DMS53 (cell line): Measurements from ENCODE around the gene PCYT2.

Source experiments
- DNase-seq: peaks from one replicate; lab custom pipeline; 2025; lab: John Stamatoyannopoulos, UW

The PCYT2 gene

GRCh38 chr17:81912441-81913309 lies 1.5 kb upstream of the PCYT2 start:
- DNase-seq, result no peak

GRCh38 chr17:81911969-81912368 lies 770 bp upstream of the PCYT2 start:
- DNase-seq, result no peak

- DNase-seq, result peak; percentile 67
Measured at GRCh38 chr17:81910840-81911276, 341 bp downstream of the PCYT2 start.

GRCh38 chr17:81909966-81910839 lies 996 bp downstream of the PCYT2 start:
- peak; percentile 65 for DNase-seq

DNA sequence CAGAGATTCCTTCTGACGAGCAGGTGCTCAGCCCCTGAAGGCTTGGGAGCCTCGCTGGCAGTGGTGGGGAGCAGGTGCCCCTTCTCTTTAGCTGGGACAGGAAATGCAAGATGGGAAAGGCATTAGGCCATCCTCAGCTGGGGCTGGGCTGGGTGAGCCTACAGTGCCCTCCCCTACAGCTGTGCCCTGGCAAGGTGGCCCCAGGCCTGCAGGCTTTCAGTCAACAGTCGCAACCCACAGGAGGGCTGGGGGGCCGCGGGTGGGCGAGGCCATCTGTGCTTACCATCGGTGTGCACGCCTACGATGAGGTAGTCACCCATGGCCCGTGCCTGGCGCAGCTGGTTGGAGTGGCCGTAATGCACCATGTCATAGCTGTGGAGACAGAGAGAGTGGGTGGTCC lies 2.0 kb downstream of the PCYT2 start:
- no peak for DNase-seq

DNA sequence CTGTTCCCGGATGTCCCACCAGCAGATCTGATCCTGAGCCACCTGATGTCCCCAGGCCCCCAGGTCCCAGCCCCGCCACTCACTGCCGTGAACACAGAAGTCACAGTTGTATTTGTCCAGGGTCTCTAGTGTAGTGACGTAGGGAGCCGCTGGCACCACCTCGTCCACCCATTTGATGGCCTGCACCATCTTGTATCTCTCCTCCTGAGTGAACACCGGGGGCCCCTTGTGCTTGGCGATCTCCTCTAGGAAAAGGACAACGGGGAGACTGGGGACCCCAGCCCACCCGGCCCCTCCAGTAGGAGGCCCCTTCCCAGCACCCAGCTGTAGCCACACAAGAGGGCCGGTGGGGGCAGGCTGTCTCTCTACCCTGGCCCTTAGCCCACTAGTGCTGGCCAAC lies 2.4 kb downstream of the PCYT2 start:
- DNase-seq, result no peak

- no peak for DNase-seq
Measured at GRCh38 chr17:81907219-81908145, 3.7 kb downstream of the PCYT2 start.

DNA sequence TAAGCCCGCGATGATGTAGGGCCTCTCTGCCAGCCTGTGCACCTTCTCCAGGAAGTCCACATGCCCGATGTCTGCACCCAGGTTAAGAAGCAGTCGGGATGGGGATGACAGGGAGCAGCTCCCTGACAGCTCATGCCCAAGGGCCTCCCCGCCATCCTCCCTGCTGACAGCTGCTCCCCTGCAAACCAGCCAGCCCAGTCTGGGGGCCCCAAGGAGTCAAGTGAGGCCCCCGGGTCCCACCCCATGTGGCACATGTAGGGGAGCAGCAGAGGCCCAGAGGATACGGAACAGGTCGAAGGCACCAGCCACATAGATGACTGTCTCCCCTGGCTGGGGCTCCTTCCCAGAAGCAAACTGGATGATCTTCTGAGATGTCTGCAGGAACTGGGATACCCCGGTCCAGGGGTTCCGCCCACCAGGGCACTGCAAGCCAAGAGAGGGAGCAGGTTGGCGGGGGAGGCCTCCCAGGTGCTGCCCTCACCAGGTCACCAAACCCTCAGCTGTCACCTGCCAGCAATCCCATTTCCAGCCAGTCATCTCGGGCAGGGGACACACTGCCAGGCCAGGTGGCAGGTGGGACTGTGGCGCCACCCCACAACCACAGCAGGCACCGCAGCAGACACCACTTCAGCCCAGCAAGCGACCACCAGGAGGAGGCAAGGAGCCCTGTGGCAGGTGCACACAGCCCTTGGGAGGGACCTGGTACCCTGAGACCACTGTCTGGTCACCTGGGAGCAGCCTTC lies 4.6 kb downstream of the PCYT2 start:
- DNase-seq, result peak; percentile 57

DNA sequence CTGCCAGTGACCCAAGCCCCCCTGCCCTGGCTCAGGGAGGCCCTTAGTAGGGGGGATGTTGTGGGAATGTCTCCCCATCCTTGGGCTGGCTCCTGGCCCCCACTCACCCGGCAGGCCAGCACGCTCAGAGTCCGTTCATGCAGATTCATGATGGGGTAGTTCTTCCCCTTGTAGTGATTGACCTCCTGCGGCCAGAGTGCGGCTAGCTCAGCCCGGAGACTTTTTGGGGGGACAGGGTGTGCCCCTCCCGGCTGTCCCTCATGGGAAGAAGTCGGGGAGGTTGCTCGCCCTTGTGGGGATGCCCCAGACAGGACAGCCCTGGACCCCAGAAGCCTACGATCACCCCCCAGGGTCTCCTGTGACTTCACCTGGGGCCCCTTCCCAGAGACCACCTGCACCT lies 5.2 kb downstream of the PCYT2 start:
- no peak for DNase-seq

- no peak for DNase-seq
Measured at GRCh38 chr17:81905424-81905875, 5.7 kb downstream of the PCYT2 start.

DNA sequence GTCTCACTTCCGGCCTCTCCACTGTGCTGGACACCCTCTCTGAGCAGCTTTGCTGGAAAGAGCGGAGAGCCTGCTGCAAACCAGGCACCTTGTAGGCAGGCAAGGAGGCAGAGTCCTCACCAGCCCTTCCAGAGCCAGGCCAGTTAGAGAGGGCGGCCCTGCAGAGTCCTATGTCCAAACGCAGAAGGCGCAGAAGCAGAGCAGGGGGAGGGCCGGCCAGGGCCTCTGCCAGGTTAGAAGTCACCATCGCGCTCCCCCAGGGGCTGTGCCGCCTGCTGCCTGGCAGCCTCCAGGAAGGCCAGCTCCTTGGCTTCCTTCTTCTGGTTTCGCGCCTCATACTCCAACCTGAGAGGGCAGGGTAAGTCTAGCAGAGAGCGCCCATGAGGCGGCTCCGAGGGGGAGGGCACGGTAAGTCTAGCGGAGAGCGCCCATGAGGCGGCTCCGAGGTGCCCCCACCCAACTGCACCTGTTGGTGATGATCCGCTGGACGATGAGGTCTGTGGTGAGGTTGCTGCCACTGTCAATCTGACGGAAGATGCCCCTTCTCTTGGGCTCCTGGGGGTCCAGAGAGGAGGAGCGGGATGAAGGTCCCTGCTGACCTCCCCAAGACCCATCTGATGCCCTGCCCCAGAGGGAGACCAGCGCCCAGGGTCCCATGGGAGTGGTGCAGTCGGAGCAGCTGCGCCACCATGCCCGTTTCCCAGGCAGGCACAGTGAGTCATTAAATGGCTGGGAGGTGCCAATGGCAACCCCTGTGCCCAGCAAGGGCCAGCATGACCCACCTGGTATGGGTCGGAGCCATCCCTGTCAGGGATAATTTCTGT lies 6.4 kb downstream of the PCYT2 start:
- DNase-seq, result no peak

DNA sequence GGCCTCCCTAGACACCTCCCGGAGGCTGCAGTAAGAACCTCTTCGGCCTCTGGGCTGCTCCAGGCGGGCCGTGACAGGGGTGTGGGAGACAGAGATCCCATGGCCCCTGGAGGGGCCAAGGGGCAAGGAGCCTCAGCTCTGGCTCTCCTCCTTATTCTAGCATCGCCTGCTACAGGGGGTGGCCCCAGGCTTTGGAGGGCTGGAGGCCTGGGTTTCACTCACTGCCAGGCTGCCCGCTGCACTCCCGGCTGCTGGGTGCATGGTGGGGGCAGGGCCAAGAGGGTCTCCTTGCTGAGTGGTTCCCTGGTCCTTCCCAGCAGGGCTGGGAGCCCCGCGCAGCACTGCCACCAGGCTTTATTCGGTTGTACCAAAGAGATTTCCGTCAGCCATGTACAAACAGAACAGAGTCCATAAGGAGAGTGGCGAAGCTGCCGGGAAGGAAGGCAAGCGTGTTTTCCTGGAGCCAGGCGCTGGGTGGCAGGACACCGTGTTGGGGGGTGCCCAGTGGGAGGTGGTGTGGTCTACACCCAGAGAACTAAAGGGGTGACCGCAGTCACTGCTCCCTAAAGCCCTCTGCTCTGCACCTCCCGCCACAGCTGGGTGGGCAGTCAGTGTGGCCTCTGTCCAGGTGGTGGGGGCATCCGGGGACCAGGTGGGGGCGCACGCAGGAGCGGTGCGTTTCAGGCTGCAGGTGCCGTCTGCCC lies 7.2 kb downstream of the PCYT2 start:
- no peak for DNase-seq

DNA sequence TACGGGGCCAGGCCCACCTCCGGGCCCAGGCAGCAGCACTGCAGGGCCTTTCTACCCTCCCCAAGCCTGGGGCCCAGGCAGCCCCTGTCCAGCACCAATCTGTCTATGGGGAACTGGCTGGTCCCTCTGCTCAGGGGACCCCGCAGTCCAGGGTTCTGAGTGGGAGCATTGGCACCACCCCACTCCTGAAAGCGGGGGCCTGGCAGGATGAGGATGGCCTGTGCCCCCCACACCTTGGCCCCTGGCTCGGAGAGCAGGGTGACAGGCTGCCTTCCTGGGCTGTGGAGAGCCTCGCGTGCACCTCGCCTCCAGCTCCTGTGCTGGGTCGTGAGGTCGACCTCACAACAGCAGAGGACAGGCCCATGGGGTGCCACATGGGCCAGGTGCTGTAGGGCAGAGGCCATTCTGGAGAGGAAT lies 7.8 kb downstream of the PCYT2 start:
- no peak for DNase-seq

DNA sequence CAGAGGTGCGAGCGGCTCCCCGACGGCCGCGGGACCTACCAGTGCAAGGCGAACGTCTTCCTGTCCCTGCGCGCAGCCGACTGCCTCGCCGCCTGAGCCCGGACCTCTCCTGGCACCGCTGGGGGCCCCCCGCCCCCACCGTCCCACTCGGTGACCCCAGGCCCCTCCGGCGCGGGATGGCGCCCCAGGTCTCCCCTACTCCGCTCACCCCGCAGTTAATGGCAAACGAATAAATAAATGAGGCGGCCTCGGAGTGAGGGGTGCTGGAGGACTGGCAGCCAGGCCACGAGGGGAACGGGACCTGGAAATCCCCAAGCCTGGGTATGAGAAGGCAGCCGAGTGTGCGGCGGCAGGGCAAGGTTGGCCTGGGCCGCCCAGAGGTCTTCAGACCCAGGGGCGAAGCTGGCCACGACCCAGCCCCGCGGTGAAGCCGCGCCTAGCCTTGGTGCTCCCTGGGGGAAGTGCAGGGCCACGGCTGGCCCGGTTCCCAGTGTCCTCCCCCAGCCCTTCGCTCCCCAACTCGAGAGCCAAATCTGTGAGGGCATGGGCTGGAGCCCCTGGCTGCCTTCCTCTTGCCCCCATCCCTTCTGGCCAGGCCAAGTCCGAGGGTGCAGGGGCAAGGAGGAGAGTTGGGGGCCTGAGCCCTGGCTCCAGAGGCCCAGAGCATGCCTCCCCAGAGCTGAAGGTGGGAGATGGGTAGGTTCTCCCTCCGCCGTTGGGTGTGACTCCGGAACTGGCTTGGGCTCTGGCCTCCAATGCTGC lies 8.4 kb downstream of the PCYT2 start:
- DNase-seq, result no peak

GRCh38 chr17:81902023-81902652 lies 9.1 kb downstream of the PCYT2 start, which contains the start of gene NPB:
TSS of gene NPB (plus strand) at chr17:81902238. CDS start at chr17:81902278, 40 bp downstream.
- DNase-seq, result peak; percentile 47

- DNase-seq, result no peak
Measured at GRCh38 chr17:81901167-81902022, 9.8 kb downstream of the PCYT2 start.

DNA sequence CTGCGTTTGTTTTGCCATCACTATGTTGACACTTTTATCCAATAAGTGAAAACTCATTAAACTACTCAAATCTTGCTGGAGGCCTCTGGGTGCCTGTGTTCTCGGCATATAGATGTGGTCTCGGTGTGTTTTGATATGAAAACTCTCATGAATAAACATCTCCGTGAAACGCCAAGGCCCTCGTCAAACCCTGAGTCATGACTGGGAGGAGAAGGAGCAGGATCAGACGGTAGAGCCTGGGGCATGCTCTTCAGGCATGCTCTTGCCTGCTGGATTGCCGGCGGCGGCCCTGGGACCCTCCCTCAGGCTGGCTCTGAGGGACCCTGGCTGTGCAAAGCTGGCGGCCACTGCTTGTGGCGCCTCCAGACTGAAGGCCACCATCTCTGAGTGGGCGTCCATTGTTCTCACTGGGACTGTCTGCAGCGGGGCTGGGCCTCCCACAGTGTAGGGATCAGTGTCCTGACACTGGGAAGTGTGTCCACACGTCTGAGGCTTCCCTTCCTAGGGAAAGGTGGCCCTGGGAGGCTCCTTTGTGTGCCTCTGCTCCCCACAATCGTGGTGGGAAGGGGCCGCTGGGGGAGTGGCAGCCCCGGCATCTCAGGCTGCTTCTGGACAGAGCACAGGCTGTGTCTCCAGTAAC lies 10.9 kb downstream of the PCYT2 start:
- no peak for DNase-seq
